Measurements from ENCODE around the gene PLCB4. TPM values are rescaled to one million over a fixed set of nuclear protein-coding genes. Genes with fewer than 3 reads are reported as not detected.

The PLCB4 gene
- total and polyA plus RNA-seq, 2 experiments from 2014 or later, result 6.5 to 16.1 TPM

GRCh38 chr20:9114709-9115108, 45.8 kb downstream of the PLCB4 start (continued):
- TF ChIP-seq EZH2phosphoT487 (IDR thresholded peaks at IDR 0.05; ENCODE audit: unreplicated experiment), result no peak
- TF ChIP-seq ZNF114 (CRISPR knock-in tag; IDR thresholded peaks at IDR 0.05), result no peak
- no peak for TF ChIP-seq ZNF462 (CRISPR knock-in tag; IDR thresholded peaks at IDR 0.05)
- TF ChIP-seq NANOG (IDR thresholded peaks at IDR 0.05; ENCODE audit: borderline replicate concordance), result no peak

DNA sequence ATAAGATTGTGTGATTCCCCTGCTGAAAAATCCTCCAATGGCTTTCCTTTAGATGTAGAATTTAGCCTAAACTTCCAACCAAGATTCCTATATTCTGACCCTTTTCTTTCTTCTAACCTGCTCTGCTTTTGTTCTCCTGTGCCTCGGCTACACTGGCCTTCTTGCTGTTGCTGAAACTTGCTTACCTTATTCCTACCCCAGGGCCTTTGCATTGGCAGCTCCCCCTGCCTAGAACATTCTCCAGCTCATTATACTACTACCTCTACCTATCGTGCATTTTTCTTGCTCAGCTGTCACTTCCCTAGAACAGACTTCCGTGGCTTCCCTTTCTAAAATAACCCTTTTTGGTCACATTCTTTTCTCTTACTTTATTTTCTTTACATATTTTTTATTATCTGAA, 48.7 kb downstream of the PLCB4 start:
- Histone ChIP-seq H3K79me2 (replicated peaks; ENCODE audit: insufficient read depth) (no peaks in the 10 kb centered on the region; the same call in 1 of the 2 replicates), H3K36me3 (ENCODE audit: insufficient read depth) (no peaks in the 10 kb centered on the region), H3K27me3 (ENCODE audit: insufficient read depth) (no peaks in the 10 kb centered on the region), H3K4me3 (no peak overlapping the region), H3K4me2 (no peak overlapping the region), H2AFZ (no peak overlapping the region), H3F3A (replicated peaks; ENCODE audit: low read depth) (no peaks in the 10 kb centered on the region), H3K27ac (ENCODE audit: low read depth) (no peak overlapping the region; the same call in 1 of the 2 replicates), H4K20me1 (replicated peaks; ENCODE audit: insufficient read depth) (no peaks in the 10 kb centered on the region; the same call in 1 of the 2 replicates), H3K4me1 (ENCODE audit: insufficient read depth) (no peaks in the 10 kb centered on the region), H3K9me2 (ENCODE audit: insufficient read depth) (no peaks in the 10 kb centered on the region)
- no peaks in the 10 kb centered on the region for H3K36me3 Mint-ChIP-seq (ENCODE audit: low read depth)
- no peaks in the 10 kb centered on the region for H3K9me3 Mint-ChIP-seq
- H3K4me3 Mint-ChIP-seq, result no peak overlapping the region
- no peak for ATAC-seq
- no peak overlapping the region for H3K27ac Mint-ChIP-seq
- no peaks in the 10 kb centered on the region for H3K27me3 Mint-ChIP-seq (ENCODE audit: insufficient read depth, low read depth, poor library complexity)
- peaks cover 2% of the 10 kb centered on the region; the same call in 1 of the 3 replicates for H3K4me1 Mint-ChIP-seq
- DNase-seq (ENCODE audit: low spot score), result no peak
- TF ChIP-seq, protein P1, sequence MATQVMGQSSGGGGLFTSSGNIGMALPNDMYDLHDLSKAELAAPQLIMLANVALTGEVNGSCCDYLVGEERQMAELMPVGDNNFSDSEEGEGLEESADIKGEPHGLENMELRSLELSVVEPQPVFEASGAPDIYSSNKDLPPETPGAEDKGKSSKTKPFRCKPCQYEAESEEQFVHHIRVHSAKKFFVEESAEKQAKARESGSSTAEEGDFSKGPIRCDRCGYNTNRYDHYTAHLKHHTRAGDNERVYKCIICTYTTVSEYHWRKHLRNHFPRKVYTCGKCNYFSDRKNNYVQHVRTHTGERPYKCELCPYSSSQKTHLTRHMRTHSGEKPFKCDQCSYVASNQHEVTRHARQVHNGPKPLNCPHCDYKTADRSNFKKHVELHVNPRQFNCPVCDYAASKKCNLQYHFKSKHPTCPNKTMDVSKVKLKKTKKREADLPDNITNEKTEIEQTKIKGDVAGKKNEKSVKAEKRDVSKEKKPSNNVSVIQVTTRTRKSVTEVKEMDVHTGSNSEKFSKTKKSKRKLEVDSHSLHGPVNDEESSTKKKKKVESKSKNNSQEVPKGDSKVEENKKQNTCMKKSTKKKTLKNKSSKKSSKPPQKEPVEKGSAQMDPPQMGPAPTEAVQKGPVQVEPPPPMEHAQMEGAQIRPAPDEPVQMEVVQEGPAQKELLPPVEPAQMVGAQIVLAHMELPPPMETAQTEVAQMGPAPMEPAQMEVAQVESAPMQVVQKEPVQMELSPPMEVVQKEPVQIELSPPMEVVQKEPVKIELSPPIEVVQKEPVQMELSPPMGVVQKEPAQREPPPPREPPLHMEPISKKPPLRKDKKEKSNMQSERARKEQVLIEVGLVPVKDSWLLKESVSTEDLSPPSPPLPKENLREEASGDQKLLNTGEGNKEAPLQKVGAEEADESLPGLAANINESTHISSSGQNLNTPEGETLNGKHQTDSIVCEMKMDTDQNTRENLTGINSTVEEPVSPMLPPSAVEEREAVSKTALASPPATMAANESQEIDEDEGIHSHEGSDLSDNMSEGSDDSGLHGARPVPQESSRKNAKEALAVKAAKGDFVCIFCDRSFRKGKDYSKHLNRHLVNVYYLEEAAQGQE (IDR thresholded peaks at IDR 0.05; ENCODE audit: unreplicated experiment), result no peak
- TF ChIP-seq STAT1 (IDR thresholded peaks at IDR 0.05; ENCODE audit: unreplicated experiment) (no peak), EZH2phosphoT487 (IDR thresholded peaks at IDR 0.05; ENCODE audit: unreplicated experiment) (no peak), EZH2 (IDR thresholded peaks at IDR 0.05; ENCODE audit: low read depth, unreplicated experiment) (no peak), CTCF (conservative IDR thresholded peaks at IDR 0.05; ENCODE audit: low read depth in 2 of 2) (no peak), ZNF114 (CRISPR knock-in tag; IDR thresholded peaks at IDR 0.05) (no peak), JUNB (IDR thresholded peaks at IDR 0.05; ENCODE audit: unreplicated experiment) (no peak)
- TF ChIP-seq, protein P2, sequence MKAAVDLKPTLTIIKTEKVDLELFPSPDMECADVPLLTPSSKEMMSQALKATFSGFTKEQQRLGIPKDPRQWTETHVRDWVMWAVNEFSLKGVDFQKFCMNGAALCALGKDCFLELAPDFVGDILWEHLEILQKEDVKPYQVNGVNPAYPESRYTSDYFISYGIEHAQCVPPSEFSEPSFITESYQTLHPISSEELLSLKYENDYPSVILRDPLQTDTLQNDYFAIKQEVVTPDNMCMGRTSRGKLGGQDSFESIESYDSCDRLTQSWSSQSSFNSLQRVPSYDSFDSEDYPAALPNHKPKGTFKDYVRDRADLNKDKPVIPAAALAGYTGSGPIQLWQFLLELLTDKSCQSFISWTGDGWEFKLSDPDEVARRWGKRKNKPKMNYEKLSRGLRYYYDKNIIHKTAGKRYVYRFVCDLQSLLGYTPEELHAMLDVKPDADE (IDR thresholded peaks at IDR 0.05), result no peak

Data from GM23338 (cell line).